Measurements from ENCODE around the gene ACTL9. TPM values are rescaled to one million over a fixed set of nuclear protein-coding genes. Genes with fewer than 3 reads are reported as not detected.

ACTL9 gene
- total and polyA plus RNA-seq, 7 donors = not detected

DNA sequence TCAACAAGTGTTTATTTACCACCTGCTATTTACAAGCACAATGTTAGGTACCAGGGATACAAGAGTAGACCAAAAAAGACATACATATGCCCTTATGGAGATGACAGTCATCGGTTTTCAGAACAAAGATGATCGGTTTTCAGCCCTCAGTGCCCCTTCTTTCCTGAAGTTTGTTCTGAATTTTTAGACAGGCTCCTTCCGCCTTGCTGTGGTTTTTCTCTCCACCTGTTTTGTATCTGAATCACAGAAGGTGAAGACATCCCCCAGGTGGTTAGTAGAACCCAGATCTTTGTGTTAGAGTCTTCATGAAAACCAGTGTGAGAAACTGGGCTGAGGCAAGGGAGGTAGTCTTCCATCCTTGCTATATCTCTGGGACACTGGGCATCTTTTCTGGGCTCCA lies 23.5 kb downstream of the ACTL9 start:
- Histone ChIP-seq H3K27ac (no peak overlapping the region), H3K27me3 (no peaks in the 10 kb centered on the region), H3K4me3 (no peak overlapping the region), H3K9me3 (no peaks in the 10 kb centered on the region), H3K4me1 (no peaks in the 10 kb centered on the region), H3K36me3 (no peaks in the 10 kb centered on the region)
- no peak for TF ChIP-seq POLR2A (IDR thresholded peaks at IDR 0.05)
- no peak for TF ChIP-seq POLR2AphosphoS5 (IDR thresholded peaks at IDR 0.05)
- TF ChIP-seq EP300 (IDR thresholded peaks at IDR 0.05) = no peak
- TF ChIP-seq, protein P1, sequence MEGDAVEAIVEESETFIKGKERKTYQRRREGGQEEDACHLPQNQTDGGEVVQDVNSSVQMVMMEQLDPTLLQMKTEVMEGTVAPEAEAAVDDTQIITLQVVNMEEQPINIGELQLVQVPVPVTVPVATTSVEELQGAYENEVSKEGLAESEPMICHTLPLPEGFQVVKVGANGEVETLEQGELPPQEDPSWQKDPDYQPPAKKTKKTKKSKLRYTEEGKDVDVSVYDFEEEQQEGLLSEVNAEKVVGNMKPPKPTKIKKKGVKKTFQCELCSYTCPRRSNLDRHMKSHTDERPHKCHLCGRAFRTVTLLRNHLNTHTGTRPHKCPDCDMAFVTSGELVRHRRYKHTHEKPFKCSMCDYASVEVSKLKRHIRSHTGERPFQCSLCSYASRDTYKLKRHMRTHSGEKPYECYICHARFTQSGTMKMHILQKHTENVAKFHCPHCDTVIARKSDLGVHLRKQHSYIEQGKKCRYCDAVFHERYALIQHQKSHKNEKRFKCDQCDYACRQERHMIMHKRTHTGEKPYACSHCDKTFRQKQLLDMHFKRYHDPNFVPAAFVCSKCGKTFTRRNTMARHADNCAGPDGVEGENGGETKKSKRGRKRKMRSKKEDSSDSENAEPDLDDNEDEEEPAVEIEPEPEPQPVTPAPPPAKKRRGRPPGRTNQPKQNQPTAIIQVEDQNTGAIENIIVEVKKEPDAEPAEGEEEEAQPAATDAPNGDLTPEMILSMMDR (IDR thresholded peaks at IDR 0.05) = no peak
- intact Hi-C loops (cut with DNase I) = no loop called here
- 69 to 81% methylated on average over 3 of the region's 3 CpGs for WGBS, 2 donors
- DNase-seq = no peak

DNA sequence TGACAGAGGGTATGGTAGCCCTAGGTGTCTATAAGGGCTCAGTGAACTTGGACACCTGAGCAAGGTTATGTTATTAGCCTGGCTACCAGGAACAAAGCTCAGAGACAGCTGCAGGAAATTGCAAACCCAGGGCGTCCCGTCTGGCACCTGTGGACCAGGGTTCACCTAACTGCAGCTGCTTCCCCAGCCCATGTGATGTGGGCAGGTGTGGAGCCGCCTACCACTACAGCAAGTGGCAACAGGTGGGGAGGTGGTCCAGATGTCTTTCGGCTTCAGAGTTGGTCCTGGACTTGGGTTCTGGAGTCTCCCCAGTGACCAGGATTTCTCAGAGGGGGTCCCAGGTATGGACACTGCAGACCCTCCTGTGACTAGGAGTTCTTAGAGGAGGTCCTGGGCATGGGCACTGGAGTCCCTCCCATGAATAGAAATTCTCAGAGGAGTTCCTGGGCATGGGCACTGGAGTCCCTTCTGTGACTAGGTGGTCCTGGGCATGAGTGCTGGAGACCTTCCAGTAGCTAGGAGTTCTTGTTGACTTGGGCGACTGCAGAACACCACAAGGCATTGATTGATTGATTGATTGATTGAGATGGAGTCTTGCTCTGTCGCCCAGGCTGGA lies 25.2 kb downstream of the ACTL9 start:
- no peak overlapping the region for H3K27ac ChIP-seq
- 61 to 69% methylated on average over 6 of the region's 6 CpGs for WGBS, 2 donors
- H3K4me3 ChIP-seq = no peak overlapping the region
- H3K4me1 ChIP-seq = no peaks in the 10 kb centered on the region
- DNase-seq = no peak
- no peaks in the 10 kb centered on the region for H3K27me3 ChIP-seq
- H3K36me3 ChIP-seq = no peaks in the 10 kb centered on the region
- H3K9me3 ChIP-seq = no peaks in the 10 kb centered on the region
- no peak for TF ChIP-seq POLR2A (IDR thresholded peaks at IDR 0.05)
- no peak for TF ChIP-seq EP300 (IDR thresholded peaks at IDR 0.05)
- TF ChIP-seq POLR2AphosphoS5 (IDR thresholded peaks at IDR 0.05) = no peak
- TF ChIP-seq, protein P1 (IDR thresholded peaks at IDR 0.05) = no peak
- intact Hi-C loops (cut with DNase I) = no loop called here

DNA sequence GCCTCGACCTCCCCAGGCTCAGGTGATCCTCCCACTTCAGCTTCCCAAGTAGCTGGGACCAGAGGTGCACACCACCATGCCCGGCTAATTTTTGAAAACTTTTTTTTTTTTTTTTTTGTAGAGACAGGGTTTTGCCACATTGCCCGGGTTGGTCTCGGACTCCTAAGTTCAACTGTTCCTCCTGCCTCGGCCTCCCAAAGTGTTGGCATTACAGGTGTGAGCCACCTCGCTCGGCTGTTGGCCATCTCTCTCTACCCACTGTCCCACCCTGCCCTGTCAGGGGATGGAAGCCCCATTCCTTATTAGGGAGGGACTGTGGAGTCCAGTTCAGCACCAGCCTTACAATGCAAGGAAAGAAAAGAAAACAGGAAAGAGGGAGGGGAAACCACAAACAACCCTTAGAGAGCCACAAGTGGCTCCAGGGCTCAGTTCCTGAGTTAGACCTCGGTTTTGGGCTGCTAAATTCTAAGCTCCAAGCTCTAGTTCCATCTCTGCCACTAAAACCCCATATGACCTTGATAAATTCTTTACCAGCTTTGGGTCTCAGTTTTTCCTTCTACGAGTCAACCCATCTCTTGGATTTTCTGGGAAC lies 31.7 kb downstream of the ACTL9 start:
- no peaks in the 10 kb centered on the region for H3K4me1 ChIP-seq
- no peaks in the 10 kb centered on the region for H3K36me3 ChIP-seq
- H3K27ac ChIP-seq = no peak overlapping the region
- WGBS, 2 donors = 66 to 71% methylated on average over 9 of the region's 9 CpGs
- intact Hi-C loops (cut with DNase I) = no loop called here
- no peak overlapping the region for H3K4me3 ChIP-seq
- peaks cover 0 to 28% (median 0%) of the 10 kb centered on the region in 3 donors for H3K27me3 ChIP-seq
- H3K9me3 ChIP-seq = no peaks in the 10 kb centered on the region
- TF ChIP-seq POLR2A (IDR thresholded peaks at IDR 0.05) (no peak), POLR2AphosphoS5 (IDR thresholded peaks at IDR 0.05) (no peak), EP300 (IDR thresholded peaks at IDR 0.05) (no peak)
- TF ChIP-seq, protein P1 (IDR thresholded peaks at IDR 0.05) = no peak
- no peak for DNase-seq

DNA sequence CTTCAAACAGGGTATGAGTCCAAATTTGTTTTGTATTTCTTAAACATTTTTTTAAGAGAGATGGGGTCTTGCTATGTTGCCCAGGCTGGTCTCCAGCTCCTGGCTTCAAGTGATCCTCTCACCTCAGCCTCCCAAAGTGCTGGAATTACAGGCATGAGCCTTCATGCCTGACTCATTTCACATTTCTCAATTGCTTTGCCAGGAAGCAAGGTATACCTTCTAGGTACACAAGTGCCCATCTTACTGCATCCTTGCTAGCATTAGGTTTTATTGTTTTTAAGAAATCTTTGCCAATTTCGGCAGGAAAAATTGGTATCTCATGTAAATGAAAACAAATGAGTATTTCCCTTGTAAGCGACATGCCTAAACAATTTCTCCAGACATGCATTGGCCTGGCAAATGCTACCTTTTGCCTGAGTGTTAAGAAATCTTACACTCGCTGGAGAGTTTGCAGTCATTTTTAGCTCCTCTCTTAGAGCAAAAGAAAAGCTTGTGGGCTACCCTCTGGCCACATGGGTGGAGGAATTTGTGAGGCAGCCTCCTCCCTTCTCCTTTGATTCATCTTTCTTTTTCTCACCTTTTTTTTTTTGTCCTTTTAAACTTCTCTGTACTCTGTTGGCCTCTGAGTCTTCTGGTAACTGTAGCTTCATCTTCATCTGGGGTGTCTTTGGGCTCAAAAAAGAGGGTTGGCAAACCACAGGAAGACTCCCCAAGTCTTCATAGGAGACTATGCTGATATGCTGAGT lies 33.0 kb downstream of the ACTL9 start:
- Histone ChIP-seq H3K27ac (no peak overlapping the region), H3K27me3 (peaks cover 0 to 28% (median 0%) of the 10 kb centered on the region in 3 donors), H3K36me3 (no peaks in the 10 kb centered on the region), H3K9me3 (no peaks in the 10 kb centered on the region), H3K4me3 (no peak overlapping the region), H3K4me1 (no peaks in the 10 kb centered on the region)
- WGBS, 2 donors = 79 to 82% methylated on average over 3 of the region's 3 CpGs
- TF ChIP-seq EP300 (IDR thresholded peaks at IDR 0.05) = no peak
- TF ChIP-seq, protein P1 (IDR thresholded peaks at IDR 0.05) = no peak
- TF ChIP-seq POLR2A (IDR thresholded peaks at IDR 0.05) = no peak
- TF ChIP-seq POLR2AphosphoS5 (IDR thresholded peaks at IDR 0.05) = no peak
- DNase-seq = no peak
- intact Hi-C loops (cut with DNase I) = no loop called here
